ENCODE results near the gene PDE2A. TPM values are rescaled to one million over a fixed set of nuclear protein-coding genes. Genes with fewer than 3 reads are reported as not detected.

The PDE2A gene
- total RNA-seq, 1 experiment from 2014 or later, result 0.74 TPM

- no peak overlapping the region for H3K27ac ChIP-seq (ENCODE audit: low read length)
- intact Hi-C loops (cut with micrococcal nuclease; ENCODE audit: unreplicated experiment) (no loop called here), in situ Hi-C loops (cut with HindIII; ENCODE audit: low pct_unique_long_range_greater_than_20kb, low sequenced_read_pairs) (no loop called here)
- no peaks in the 10 kb centered on the region for H3K4me1 ChIP-seq (ENCODE audit: control insufficient read depth, insufficient read depth, low read length)
- no peak for DNase-seq (ENCODE audit: low read depth, low spot score)
- H3K27me3 ChIP-seq (ENCODE audit: control insufficient read depth, insufficient read depth, low read length), result peaks cover 8% of the 10 kb centered on the region
- TF ChIP-seq REST (IDR thresholded peaks at IDR 0.05; ENCODE audit: insufficient read depth in 1 of 2, low read depth in 2 of 2, low read length in 1 of 2) (no peak), CTCF (IDR thresholded peaks at IDR 0.05) (no peak), SIN3A (IDR thresholded peaks at IDR 0.05; ENCODE audit: borderline replicate concordance, insufficient read depth, low read depth, low read length) (no peak), POLR2AphosphoS5 (IDR thresholded peaks at IDR 0.05; ENCODE audit: low read depth, low read length) (no peak), TCF7L2 (IDR thresholded peaks at IDR 0.05; ENCODE audit: low read depth, low read length) (no peak)
- no peaks in the 10 kb centered on the region for H3K36me3 ChIP-seq (ENCODE audit: control insufficient read depth, insufficient read depth, low read length)
- no TSS peak for BruUV-seq (replicated peaks)
- ATAC-seq, result no peak
- CTCF ChIA-PET, result interaction anchor here (0.6 to 1.1 kb wide), 2 partner anchors 33 to 150 kb away, joined by 6 to 8 read pairs; no protein-coding TSS in a partner anchor
- H3K4me3 ChIP-seq (ENCODE audit: low read depth in 2 of 2, low read length in 2 of 2), result no peak overlapping the region
- POLR2A ChIA-PET, result no interaction called here
- H3K9me3 ChIP-seq (ENCODE audit: control insufficient read depth, insufficient read depth, low read depth, low read length), result no peaks in the 10 kb centered on the region
Measured at GRCh38 chr11:72606748-72607468, 67.3 kb downstream of the PDE2A start.

- ChIA-PET POLR2A (no interaction called here), CTCF (interaction anchor here (0.7 to 1.1 kb wide), 2 partner anchors 24 to 32 kb away, joined by 3 to 6 read pairs; no protein-coding TSS in a partner anchor)
- in situ Hi-C loops (cut with HindIII; ENCODE audit: low pct_unique_long_range_greater_than_20kb, low sequenced_read_pairs), result no loop called here
- TF ChIP-seq POLR2AphosphoS5 (IDR thresholded peaks at IDR 0.05; ENCODE audit: low read depth, low read length), result no peak
- Histone ChIP-seq H3K4me1 (ENCODE audit: control insufficient read depth, insufficient read depth, low read length) (no peaks in the 10 kb centered on the region), H3K27me3 (ENCODE audit: control insufficient read depth, insufficient read depth, low read length) (peaks cover 2% of the 10 kb centered on the region), H3K36me3 (ENCODE audit: control insufficient read depth, insufficient read depth, low read length) (no peaks in the 10 kb centered on the region), H3K9me3 (ENCODE audit: control insufficient read depth, insufficient read depth, low read depth, low read length) (no peaks in the 10 kb centered on the region), H3K4me3 (ENCODE audit: low read depth in 2 of 2, low read length in 2 of 2) (no peak overlapping the region), H3K27ac (ENCODE audit: low read length) (no peak overlapping the region)
- DNase-seq (ENCODE audit: low read depth, low spot score) (no peak), ATAC-seq (no peak)
- no TSS peak for BruUV-seq (replicated peaks)
- intact Hi-C loops (cut with micrococcal nuclease; ENCODE audit: unreplicated experiment), result no loop called here
Measured at GRCh38 chr11:72605973-72606747, 68.1 kb downstream of the PDE2A start.

- Histone ChIP-seq H3K9me3 (ENCODE audit: control insufficient read depth, insufficient read depth, low read depth, low read length) (no peaks in the 10 kb centered on the region), H3K4me3 (ENCODE audit: low read depth in 2 of 2, low read length in 2 of 2) (no peak overlapping the region), H3K27me3 (ENCODE audit: control insufficient read depth, insufficient read depth, low read length) (no peaks in the 10 kb centered on the region), H3K27ac (ENCODE audit: low read length) (no peak overlapping the region), H3K36me3 (ENCODE audit: control insufficient read depth, insufficient read depth, low read length) (no peaks in the 10 kb centered on the region), H3K4me1 (ENCODE audit: control insufficient read depth, insufficient read depth, low read length) (no peaks in the 10 kb centered on the region)
- CTCF ChIA-PET, result no interaction called here
- intact Hi-C loops (cut with micrococcal nuclease; ENCODE audit: unreplicated experiment) (no loop called here), in situ Hi-C loops (cut with HindIII; ENCODE audit: low pct_unique_long_range_greater_than_20kb, low sequenced_read_pairs) (no loop called here)
- DNase-seq (ENCODE audit: low read depth, low spot score), result no peak
- BruUV-seq (replicated peaks), result no TSS peak
- POLR2A ChIA-PET, result no interaction called here
- ATAC-seq, result no peak
- TF ChIP-seq SIN3A (IDR thresholded peaks at IDR 0.05; ENCODE audit: borderline replicate concordance, insufficient read depth, low read depth, low read length) (no peak), REST (IDR thresholded peaks at IDR 0.05; ENCODE audit: insufficient read depth in 1 of 2, low read depth in 2 of 2, low read length in 1 of 2) (no peak), CTCF (IDR thresholded peaks at IDR 0.05) (no peak), TCF7L2 (IDR thresholded peaks at IDR 0.05; ENCODE audit: low read depth, low read length) (no peak), POLR2AphosphoS5 (IDR thresholded peaks at IDR 0.05; ENCODE audit: low read depth, low read length) (no peak)
Measured at GRCh38 chr11:72604256-72604655, 70.0 kb downstream of the PDE2A start.

Data from Panc1 (cell line).